GM18499 (cell line): ENCODE results near the gene TRIM7.
"Not testable (repeated sequence)": the region's sequence is repeated elsewhere in the genome, so short reads cannot be mapped to it uniquely, and the experiment has no call there.

ENCODE experiments used
- ATAC-seq: cut with Tn5 transposase; IDR thresholded peaks from one replicate; pipeline ENCODE4 v1.9.1; 2021; ENCODE audit warnings: moderate number of reproducible peaks; ENCODE audit not compliant: insufficient read depth, unreplicated experiment

The TRIM7 gene

DNA sequence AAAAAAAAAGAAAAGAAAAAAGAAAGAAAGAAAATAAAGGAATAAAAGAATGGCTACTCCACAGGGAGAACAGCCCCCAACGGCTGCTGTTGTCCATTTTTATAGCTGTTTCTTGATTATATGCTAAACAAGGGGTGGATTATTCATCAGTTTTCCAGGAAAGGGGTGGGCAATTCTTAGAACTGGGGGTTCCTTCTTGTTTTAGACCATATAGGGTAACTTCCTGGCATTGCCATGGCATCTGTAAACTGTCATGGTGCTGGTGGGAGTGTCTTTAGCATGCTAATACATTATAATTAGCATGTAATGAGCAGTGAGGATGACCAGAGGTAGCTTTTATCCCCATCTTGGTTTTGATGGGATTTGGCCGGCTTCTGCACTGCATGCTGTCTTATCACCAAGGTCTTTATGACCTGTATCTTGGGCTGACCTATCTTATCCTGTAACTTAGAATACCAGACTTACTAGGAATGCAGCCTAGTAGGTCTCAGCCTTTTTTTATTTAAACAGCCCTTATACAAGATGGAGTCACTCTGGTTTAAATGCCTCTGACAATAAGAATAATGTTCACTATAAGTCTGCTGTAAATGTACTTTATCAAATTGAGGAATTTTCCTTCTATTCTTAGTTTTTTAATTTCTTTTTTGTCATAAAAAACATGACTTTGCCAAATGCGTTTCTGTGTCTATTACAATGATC lies 28.6 kb downstream of the TRIM7 start:
- no peak for ATAC-seq

GRCh38 chr5:181173420-181174342 lies 31.3 kb downstream of the TRIM7 start:
- ATAC-seq: peak; percentile 43

DNA sequence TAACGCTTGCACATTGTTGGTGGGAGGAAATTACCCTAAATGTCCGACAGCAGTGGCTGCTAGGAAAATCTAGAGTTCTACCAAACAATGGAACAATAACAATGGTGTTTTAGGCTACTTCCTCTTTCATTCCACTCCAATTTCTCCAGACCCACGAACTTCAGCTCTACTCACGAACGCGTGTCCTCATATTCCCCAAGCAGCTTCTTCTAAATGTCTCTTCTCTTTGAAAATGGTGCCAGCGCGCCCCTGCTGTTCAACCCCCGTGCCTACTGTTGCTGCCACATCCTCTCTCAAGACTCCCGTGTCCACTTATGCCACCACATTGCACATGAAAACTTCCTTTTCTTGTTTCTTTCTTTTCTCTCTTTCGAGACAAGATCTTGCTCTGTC lies 32.0 kb downstream of the TRIM7 start:
- no peak for ATAC-seq

GRCh38 chr5:181171782-181172181 lies 33.2 kb downstream of the TRIM7 start:
- ATAC-seq: no peak

- no peak for ATAC-seq
These were observed 34.0 kb downstream of the TRIM7 start for GRCh38 chr5:181170996-181171395.

DNA sequence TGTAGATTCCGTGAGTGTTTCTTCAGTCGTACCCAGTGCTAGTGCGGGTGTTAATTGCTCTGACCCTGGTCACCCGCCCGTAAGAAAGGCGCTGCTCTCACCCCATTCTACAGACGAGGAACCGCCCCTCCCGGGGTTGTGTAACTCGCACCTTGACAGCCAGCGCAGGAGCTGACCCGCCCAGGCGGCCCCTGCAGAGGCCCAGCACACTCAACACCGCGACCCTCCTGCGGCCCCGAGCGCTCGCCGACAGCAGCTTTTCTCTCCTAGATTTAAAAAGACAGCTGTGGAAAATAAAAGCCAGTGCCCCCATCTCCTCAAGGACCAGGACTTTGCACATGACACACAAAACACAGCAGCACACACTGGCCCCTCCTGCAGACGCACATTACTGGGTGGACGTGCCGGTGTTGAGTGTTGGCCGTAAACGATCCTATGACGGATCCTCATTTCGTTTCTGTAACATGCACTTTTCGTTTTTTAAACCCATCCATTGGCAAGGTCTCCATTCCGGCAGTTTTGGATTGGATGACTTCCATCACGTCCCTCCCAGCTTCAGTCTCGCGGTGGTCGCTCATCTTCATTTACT lies 34.7 kb downstream of the TRIM7 start:
- ATAC-seq: no peak

GRCh38 chr5:181169459-181170236 lies 35.3 kb downstream of the TRIM7 start:
- ATAC-seq: not testable (repeated sequence)

GRCh38 chr5:181168595-181169118 lies 36.3 kb downstream of the TRIM7 start:
- ATAC-seq: no peak

- no peak for ATAC-seq
These were observed 37.0 kb downstream of the TRIM7 start for GRCh38 chr5:181167814-181168488.

- no peak for ATAC-seq
These were observed 37.9 kb downstream of the TRIM7 start for GRCh38 chr5:181166812-181167733.

GRCh38 chr5:181164076-181164952 lies 40.7 kb downstream of the TRIM7 start:
- ATAC-seq: no peak

GRCh38 chr5:181163487-181164075 lies 41.4 kb downstream of the TRIM7 start:
- no peak for ATAC-seq

- no peak for ATAC-seq
These were observed 43.3 kb downstream of the TRIM7 start for GRCh38 chr5:181161534-181162175.

- not testable (repeated sequence) for ATAC-seq
These were observed 44.1 kb downstream of the TRIM7 start for GRCh38 chr5:181160755-181161533.

DNA sequence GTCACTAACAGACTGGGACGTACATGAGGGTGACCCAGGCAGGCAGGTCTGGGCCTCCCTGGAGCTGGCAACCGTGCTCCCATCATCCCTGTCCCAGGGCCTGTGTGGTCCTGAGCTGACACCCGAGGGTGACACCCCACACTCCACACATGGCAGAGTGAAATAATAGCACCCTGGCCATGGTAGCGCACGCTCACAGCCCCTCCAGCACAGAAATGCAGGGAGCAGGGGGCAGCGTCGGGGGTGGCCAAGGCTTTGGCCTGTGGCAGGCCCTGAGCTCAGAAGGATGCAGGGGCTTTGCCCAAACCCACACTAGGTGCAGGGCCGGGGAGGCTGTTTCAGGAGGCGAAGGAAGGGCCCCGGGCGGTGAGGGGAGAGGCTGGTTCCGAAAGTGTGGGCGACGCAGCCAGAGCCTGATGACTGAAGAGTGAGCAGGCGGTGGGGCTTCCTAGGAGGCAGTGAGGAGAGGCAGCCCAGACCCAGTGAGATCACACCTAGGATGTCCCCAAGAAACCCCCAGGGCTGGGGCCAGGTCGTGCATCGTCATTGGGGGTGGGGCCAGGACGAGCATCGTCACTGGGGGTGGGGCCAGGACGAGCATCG lies 44.7 kb downstream of the TRIM7 start:
- no peak for ATAC-seq
